Activated CD4-positive, alpha-beta T cell treated with anti-CD3 and anti-CD28 coated beads for 1 hour (primary cell): ENCODE results near the gene HSD17B12.
A peak's percentile ranks its signal among the peaks of the same experiment; 100 is the strongest.
"Not testable (repeated sequence)": the region's sequence is repeated elsewhere in the genome, so short reads cannot be mapped to it uniquely, and the experiment has no call there.

Experiments
- DNase-seq: peaks from one replicate; pipeline ENCODE4 v3.0.0-alpha.2; 2020

The HSD17B12 gene

DNA sequence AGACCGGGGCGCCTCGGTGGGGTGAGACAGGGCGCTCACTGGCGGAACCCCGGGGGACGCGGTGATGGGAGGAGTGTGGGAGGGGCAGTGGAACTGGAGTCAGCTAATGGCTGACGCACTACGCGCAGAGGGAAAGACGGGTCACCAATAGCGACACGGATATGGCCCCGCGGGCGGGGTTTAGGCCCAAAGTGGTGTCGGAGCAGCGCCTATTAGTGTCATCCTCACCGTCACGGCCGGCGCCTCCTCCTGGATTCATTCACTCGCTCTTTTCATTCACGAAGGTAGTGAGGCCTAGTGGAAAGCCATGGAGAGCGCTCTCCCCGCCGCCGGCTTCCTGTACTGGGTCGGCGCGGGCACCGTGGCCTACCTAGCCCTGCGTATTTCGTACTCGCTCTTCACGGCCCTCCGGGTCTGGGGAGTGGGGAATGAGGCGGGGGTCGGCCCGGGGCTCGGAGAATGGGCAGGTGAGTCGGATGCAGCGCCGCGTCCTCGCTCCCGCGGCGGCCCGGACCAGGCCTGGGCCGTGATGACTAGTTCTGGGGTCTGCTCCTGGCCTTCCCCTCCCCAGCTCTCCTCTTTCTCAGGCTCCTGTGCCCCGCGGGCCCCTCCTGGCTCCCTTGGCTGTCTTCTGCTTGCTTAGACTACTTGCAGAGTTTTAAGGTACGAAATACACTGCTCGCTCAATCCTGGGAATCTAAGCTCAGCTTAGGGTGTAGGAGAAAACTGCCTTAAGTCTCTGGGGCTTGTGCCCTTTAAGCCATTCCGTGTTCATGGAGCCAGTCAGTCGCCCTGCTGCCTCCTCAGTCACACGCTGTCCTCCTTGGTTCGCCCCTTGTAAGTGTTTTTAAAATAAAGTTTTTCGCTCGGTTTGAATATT, at the start of gene HSD17B12:
Gene HSD17B12 (plus strand): TSS at position 218 of the 880 bp plus-strand sequence. CDS start 90 bp downstream, at position 308.
- peak; percentile 99 for DNase-seq

- no peak for DNase-seq
Observed at GRCh38 chr11:43631732-43632131, 48.8 kb upstream of the HSD17B12 start.

DNA sequence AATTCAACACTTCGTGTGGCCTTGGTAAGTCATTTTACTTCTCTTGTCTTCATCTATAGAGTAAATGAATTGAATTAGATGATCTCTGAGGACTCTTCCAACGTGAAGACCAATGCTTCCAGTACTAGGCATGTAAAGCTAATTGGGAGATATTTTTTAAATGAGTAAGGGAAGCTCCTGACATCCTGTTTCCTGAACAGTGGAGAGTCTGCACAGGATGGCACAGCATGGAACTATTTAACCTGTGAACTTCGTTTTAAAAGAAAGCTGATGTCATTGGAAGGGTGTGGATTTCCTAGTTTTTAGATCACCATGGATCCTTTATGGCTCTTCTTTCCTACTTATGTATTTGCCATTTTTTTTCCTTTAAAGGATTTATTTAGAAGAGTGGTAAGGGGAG, 48.4 kb upstream of the HSD17B12 start:
- no peak for DNase-seq

GRCh38 chr11:43638717-43639116, 41.8 kb upstream of the HSD17B12 start:
- no peak for DNase-seq

GRCh38 chr11:43639224-43639623, 41.3 kb upstream of the HSD17B12 start:
- no peak for DNase-seq

GRCh38 chr11:43639920-43640319, 40.6 kb upstream of the HSD17B12 start:
- no peak for DNase-seq

GRCh38 chr11:43643898-43644620, 36.5 kb upstream of the HSD17B12 start:
- peak; percentile 74 for DNase-seq

DNA sequence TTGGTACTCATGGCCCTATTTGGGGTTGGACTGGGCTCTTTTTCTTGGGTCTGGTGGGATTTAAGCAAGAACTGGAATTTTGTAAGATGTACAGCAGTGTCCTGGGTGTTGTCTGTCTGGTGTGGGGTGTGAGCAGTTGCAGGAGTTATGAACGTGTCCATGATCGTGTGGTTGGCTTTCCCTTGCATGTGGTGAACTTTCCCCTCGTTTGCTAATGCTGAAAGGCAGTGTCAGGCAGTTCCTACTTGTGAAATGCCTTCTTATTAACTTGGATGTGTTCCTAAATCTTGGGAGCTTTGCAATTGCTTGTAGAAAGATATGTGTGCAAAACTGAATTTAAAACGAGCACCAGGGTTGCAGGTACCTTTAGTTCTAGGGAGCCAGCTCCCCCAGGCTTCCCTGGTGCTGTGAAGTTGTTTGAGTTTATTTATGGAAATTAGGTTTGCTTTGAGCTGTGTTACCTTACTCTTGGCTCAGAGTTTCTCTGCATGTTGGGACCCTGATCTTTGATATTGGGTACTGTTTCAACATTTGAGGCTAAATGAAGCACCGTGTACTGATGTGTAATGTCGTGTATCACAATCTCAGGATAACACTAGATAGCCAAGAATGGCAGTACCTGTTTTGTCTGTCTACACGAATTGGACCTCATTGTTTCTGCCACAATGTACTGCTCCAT, 35.8 kb upstream of the HSD17B12 start:
- DNase-seq, result no peak

DNA sequence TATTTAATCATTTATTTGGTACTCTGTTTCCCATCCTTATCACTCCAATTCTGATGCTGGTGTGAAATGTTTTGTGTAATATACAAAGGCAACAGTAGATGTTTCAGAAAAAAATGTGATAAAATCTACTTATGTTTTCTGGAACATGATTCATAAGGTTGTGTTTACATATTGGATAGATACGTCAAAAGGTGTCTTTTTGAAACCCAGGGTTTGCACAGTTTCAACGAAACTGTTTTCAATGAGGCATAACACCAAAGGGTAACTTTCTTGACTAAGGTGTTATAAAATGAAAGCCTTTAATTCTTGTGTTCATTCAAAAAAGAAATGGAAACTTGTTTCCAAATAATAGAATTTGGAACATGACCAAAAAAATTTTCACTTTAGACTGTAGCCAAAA, 33.8 kb upstream of the HSD17B12 start:
- DNase-seq, result no peak

DNA sequence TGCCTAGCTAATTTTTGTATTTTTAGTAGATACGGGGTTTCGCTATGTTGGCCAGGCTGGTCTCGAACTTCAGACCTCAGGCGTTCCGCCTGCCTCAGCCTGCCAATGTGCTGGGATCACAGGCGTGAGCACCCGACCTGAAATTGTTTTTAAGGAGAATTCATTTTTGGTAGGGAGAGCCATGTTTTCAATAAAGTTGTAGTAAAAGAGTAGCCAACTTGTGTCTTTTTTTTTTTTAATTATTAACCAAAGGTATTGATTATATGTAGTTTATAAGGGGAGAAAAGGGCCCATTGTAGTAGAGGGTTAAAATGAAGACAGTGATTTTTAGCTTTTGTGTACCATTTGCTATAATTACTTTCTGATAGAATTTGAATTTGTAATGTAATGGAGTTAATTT, 31.6 kb upstream of the HSD17B12 start:
- no peak for DNase-seq

GRCh38 chr11:43649501-43649900, 31.0 kb upstream of the HSD17B12 start:
- DNase-seq, result no peak

DNA sequence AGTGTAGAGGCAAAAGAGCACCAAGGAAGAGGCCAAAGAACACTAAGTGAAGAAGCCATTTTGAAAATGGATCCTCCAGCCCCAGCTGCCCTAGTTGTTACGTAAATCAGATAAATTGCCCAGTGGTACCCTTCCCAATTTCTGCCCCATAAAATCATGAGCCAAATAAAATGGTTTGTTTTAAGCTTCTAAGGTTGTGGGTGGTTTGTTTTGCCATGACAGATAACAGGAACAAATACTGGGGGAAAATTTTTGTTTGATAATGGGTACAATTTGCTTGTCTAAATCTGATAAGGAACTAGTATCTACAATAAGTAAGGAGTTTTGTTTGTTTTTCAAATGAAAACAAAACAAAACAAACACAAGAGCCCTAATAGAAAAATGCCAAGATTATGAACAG, 30.6 kb upstream of the HSD17B12 start:
- DNase-seq, result no peak

- DNase-seq, result not testable (repeated sequence)
Observed at GRCh38 chr11:43663018-43663417, 17.5 kb upstream of the HSD17B12 start.

- DNase-seq, result no peak
Observed at GRCh38 chr11:43664295-43664694, 16.2 kb upstream of the HSD17B12 start.

- not testable (repeated sequence) for DNase-seq
Observed at GRCh38 chr11:43671284-43671683, 9.3 kb upstream of the HSD17B12 start.

DNA sequence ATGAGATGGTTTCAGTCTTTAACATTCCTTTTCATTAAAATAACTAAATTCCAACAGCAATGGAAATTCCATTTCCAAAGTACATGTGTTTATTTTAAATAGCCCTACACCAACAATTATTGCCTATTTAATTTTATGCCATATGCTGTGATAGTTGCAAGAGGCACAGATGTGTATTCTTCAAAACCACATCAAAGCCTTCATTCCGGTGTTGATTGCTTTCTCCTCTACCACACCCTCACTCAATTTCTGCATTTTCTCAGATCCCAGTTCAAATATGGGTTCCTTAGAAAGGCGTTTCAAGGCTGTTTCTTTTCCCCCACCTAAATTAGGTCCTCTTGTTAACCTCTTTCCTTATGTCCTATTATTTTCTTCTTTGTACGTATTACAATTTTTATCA, 6.0 kb upstream of the HSD17B12 start:
- DNase-seq, result no peak

- DNase-seq, result no peak
Observed at GRCh38 chr11:43676933-43677332, 3.6 kb upstream of the HSD17B12 start.

GRCh38 chr11:43681401-43681942, 934 bp downstream of the HSD17B12 start:
- no peak for DNase-seq

GRCh38 chr11:43682081-43682480, 1.5 kb downstream of the HSD17B12 start:
- not testable (repeated sequence) for DNase-seq

DNA sequence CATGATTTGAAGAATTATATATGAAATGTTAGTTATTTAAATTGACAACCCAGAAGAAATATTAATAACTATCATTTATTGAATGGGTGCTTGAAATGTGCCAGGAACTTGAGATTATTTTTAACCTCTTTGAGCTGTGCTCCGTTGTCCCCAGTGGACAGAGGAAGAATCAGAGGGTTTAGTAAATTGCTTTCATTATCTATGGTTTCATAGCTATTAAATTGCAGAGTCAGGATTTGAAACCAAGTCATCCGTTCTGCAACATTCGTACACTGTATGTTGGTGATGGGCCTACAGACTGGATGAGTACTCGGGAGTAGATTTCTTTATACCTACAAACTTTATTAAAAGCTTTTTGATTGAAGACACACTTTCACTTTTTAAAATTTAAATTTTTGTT, 4.9 kb downstream of the HSD17B12 start:
- DNase-seq, result no peak

GRCh38 chr11:43686207-43686606, 5.7 kb downstream of the HSD17B12 start:
- no peak for DNase-seq

DNA sequence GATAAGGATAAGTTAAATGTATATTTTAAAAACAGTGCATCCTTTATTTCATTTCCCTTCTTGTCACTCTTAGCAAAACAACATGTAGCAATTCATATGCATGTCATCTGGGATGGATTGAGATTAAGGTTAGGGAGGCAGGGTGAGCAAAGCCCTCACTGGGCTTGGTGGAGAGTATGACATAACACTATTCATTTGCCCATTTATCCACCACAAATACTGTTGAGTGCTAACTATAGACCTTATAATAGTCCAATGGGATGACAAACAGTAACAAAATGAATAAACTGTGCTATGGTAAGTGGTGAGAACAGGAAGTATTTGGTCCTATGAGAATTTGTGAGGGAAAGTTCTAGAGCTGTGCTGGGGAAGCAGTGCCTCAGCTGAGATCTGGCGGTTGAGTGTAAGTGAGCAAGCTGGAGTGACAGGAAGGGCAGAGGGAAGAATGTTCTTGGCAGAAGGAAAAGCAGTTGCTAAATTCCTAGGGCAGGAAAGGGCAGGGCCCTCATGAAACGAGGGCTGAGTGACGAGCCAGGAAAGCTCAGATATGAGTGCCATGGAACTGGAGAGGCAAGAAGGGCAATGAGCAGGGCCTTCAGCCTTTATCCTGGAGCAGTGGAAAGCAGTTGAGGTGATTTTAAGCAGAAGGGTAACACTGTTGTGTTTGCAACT, 6.7 kb downstream of the HSD17B12 start:
- DNase-seq, result no peak

- no peak for DNase-seq
Observed at GRCh38 chr11:43688394-43688793, 7.9 kb downstream of the HSD17B12 start.
